Stomach (tissue), 9 donors: ENCODE results near the gene GLIPR1. TPM values are rescaled to one million over a fixed set of nuclear protein-coding genes. Genes with fewer than 3 reads are reported as not detected.
"Not testable (repeated sequence)": the region's sequence is repeated elsewhere in the genome, so short reads cannot be mapped to it uniquely, and the experiment has no call there.

Experiments used
- DNase-seq, 2 donors: peaks; one replicate each; pipeline versions ENCODE4 v3.0.0 to v3.0.0-alpha.2; 2013 to 2019
- H3K27ac ChIP-seq, 5 donors: fragments of 200-600 bp in 4 of 5; sonication (generic) in 4 of 5; one replicate each; pipeline ENCODE4 v1.5.1; 2013 to 2019; ENCODE audit warnings: mild to moderate bottlenecking in 1 of 5, moderate library complexity in 1 of 5
- H3K27me3 ChIP-seq, 3 donors: fragments of 200-600 bp; sonication (generic); one replicate each; pipeline ENCODE4 v1.5.1; 2017 to 2019; ENCODE audit warnings: mixed run types in 1 of 3
- H3K36me3 ChIP-seq, 4 donors: fragments of 200-600 bp; sonication (generic); 1 replicate in 3 of 4; 2 replicates in 1 of 4; pipeline ENCODE4 v1.5.1; 2016 to 2019
- H3K4me1 ChIP-seq, 4 donors: fragments of 200-600 bp; sonication (generic); one replicate each; pipeline ENCODE4 v1.5.1; 2016 to 2019
- H3K4me3 ChIP-seq, 4 donors: fragments of 200-600 bp; sonication (generic) in 3 of 4; one replicate each; pipeline ENCODE4 v1.5.1; 2016 to 2019; ENCODE audit warnings: mild to moderate bottlenecking in 1 of 4
- H3K9me3 ChIP-seq, 4 donors: fragments of 200-600 bp; sonication (generic); one replicate each; pipeline ENCODE4 v1.5.1; 2016 to 2019
- EP300 ChIP-seq: sonication (generic); formaldehyde crosslinking; IDR thresholded peaks from one replicate; pipeline ENCODE4 v1.6.1; 2017; ENCODE audit warnings: antibody characterized with exemption
- POLR2A ChIP-seq, 4 donors: fragments of 450-650 bp; IDR thresholded peaks; one replicate each; pipeline ENCODE4 v1.6.1; 2016; ENCODE audit warnings: antibody characterized with exemption in 4 of 4, control low read depth in 2 of 4, mild to moderate bottlenecking in 1 of 4, moderate library complexity in 1 of 4
- POLR2AphosphoS5 ChIP-seq, 3 donors: sonication (generic); formaldehyde crosslinking; IDR thresholded peaks; one replicate each; pipeline ENCODE4 v1.6.1; 2016; ENCODE audit warnings: antibody characterized with exemption in 3 of 3
- WGBS, 5 donors: extraction: QIAGEN DNeasy Blood & Tissue Kit in 3 of 5; methylation state at CpG; one replicate each; pipeline versions ENCODE4 v1.1.5 to v1.1.7; 2013 to 2018; 5-methylcytosine and 5-hydroxymethylcytosine counted together
- intact Hi-C: fragments of 100-400 bp; cut with DNase I; formaldehyde crosslinking; loops from one replicate; pipeline ENCODE4 v1.15.1; 2023; ENCODE audit warnings: low total_unique reads
- polyA plus RNA-seq, 3 donors: library from polyadenylated mRNA; stranded (reverse); fragments of 200-250 nt; gene quantifications; one replicate each; pipeline ENCODE4 v1.2.3, GENCODE V29; 2013
- total RNA-seq, 5 donors: library from RNA; depleted of rRNA; stranded (reverse); fragments of >200 nt; gene quantifications; one replicate each; pipeline versions ENCODE4 v1.1.0 to v1.2.3, GENCODE V29; 2014 to 2016
- TF ChIP-seq, protein P1 (sequence below), 7 experiments: fragments of 450-650 bp in 4 of 7; fragments of 200-600 bp in 3 of 7; sonication (generic) in 3 of 7; IDR thresholded peaks; one replicate each; pipeline ENCODE4 v1.5.1; 2016 to 2019; ENCODE audit warnings: antibody characterized with exemption in 7 of 7, control low read depth in 2 of 7, mild to moderate bottlenecking in 1 of 7
- donor health status: healthy with polysubstance abuse.
- donor health status: Bipolar disorder and iron deficiency.
- donor health status: healthy.

The GLIPR1 gene
- total and polyA plus RNA-seq, 8 donors: 0.87 to 9.0 (median 4.5) TPM

DNA sequence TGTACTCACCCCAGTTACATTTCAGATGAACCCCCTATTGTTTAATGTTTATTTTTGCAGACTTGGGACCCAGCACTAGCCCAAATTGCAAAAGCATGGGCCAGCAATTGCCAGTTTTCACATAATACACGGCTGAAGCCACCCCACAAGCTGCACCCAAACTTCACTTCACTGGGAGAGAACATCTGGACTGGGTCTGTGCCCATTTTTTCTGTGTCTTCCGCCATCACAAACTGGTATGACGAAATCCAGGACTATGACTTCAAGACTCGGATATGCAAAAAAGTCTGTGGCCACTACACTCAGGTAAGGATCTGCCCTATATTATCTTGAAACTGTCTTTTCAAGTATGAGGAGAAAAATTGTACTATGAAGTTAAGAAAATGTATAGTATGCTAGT lies 1.2 kb downstream of the GLIPR1 start:
- H3K36me3 ChIP-seq: no peaks in the 10 kb centered on the region
- H3K27me3 ChIP-seq: no peaks in the 10 kb centered on the region
- peaks cover 0 to 43% (median 16%) of the 10 kb centered on the region in 4 donors for H3K4me1 ChIP-seq
- 53 to 76% (median 69%) methylated on average over 4 of the region's 4 CpGs for WGBS, 5 donors
- no peaks in the 10 kb centered on the region for H3K9me3 ChIP-seq
- intact Hi-C loops: no loop called here
- TF ChIP-seq EP300 (no peak), POLR2A (IDR thresholded peaks at IDR 0.05) (no peak), POLR2AphosphoS5 (IDR thresholded peaks at IDR 0.05) (no peak)
- TF ChIP-seq, protein P1, sequence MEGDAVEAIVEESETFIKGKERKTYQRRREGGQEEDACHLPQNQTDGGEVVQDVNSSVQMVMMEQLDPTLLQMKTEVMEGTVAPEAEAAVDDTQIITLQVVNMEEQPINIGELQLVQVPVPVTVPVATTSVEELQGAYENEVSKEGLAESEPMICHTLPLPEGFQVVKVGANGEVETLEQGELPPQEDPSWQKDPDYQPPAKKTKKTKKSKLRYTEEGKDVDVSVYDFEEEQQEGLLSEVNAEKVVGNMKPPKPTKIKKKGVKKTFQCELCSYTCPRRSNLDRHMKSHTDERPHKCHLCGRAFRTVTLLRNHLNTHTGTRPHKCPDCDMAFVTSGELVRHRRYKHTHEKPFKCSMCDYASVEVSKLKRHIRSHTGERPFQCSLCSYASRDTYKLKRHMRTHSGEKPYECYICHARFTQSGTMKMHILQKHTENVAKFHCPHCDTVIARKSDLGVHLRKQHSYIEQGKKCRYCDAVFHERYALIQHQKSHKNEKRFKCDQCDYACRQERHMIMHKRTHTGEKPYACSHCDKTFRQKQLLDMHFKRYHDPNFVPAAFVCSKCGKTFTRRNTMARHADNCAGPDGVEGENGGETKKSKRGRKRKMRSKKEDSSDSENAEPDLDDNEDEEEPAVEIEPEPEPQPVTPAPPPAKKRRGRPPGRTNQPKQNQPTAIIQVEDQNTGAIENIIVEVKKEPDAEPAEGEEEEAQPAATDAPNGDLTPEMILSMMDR (IDR thresholded peaks at IDR 0.05): no peak
- H3K27ac ChIP-seq: peak overlapping the region in 4 of 5 donors; percentile 71 to 86 (median 85)
- no peak for DNase-seq
- peak overlapping the region; percentile 44 to 48 (median 46) for H3K4me3 ChIP-seq

- Histone ChIP-seq H3K27me3 (no peaks in the 10 kb centered on the region), H3K4me3 (peak overlapping the region; percentile 44 to 48 (median 46)), H3K27ac (peak overlapping the region in 4 of 5 donors; percentile 30 to 86 (median 85)), H3K4me1 (peaks cover 0 to 43% (median 16%) of the 10 kb centered on the region in 4 donors), H3K36me3 (peaks cover 0 to 6% (median 0%) of the 10 kb centered on the region in 4 donors), H3K9me3 (no peaks in the 10 kb centered on the region)
- DNase-seq: no peak
- TF ChIP-seq POLR2AphosphoS5 (IDR thresholded peaks at IDR 0.05) (peak in 1 of 3 donors; percentile 7), POLR2A (IDR thresholded peaks at IDR 0.05) (no peak)
- WGBS, 5 donors: 20 to 52% (median 36%) methylated on average over 4 of the region's 4 CpGs
- intact Hi-C loops: no loop called here
Observed at GRCh38 chr12:75482646-75483045, 2.1 kb downstream of the GLIPR1 start.

DNA sequence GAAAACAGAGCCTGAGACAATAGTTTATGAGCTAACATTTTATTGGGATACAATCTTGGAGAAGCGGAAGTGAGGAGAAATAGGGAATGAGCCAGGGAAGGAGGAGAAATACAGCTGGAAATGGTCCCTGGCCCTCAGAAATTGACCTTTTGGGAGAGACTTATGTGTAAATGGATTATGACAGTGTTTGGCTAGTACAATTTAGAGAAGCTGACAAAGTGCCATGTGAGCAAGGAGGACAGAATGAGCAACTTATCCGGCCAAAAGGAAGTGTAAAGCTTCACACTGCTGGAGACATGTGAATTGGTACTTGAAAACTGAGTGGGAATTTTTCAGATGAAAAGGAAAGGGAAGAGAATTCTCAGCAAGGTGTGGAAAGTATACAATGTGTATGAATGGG lies 2.9 kb downstream of the GLIPR1 start:
- no peak for TF ChIP-seq POLR2AphosphoS5 (IDR thresholded peaks at IDR 0.05)
- TF ChIP-seq, protein P1 (IDR thresholded peaks at IDR 0.05): no peak
- no peak for TF ChIP-seq EP300
- TF ChIP-seq POLR2A (IDR thresholded peaks at IDR 0.05): no peak
- H3K27ac ChIP-seq: peak overlapping the region in 4 of 5 donors; percentile 7 to 85 (median 64)
- no peak for DNase-seq
- no peaks in the 10 kb centered on the region for H3K27me3 ChIP-seq
- H3K4me1 ChIP-seq: peaks cover 0 to 43% (median 16%) of the 10 kb centered on the region in 4 donors
- WGBS, 5 donors: 44 to 70% (median 65%) methylated on average over 2 of the region's 2 CpGs
- peak overlapping the region in 3 of 4 donors; percentile 44 to 48 (median 46) for H3K4me3 ChIP-seq
- intact Hi-C loops: no loop called here
- H3K9me3 ChIP-seq: no peaks in the 10 kb centered on the region
- peaks cover 0 to 9% (median 0%) of the 10 kb centered on the region in 4 donors for H3K36me3 ChIP-seq

- H3K9me3 ChIP-seq, H3K27me3 ChIP-seq, H3K36me3 ChIP-seq, DNase-seq, intact Hi-C loops: not testable (repeated sequence)
- peaks cover 0 to 47% (median 20%) of the 10 kb centered on the region in 4 donors for H3K4me1 ChIP-seq
- H3K27ac ChIP-seq: peak overlapping the region in 1 of 5 donors; percentile 85
- peak overlapping the region in 1 of 4 donors; percentile 46 for H3K4me3 ChIP-seq
- 80 to 88% (median 86%) methylated on average over 2 of the region's 2 CpGs for WGBS, 5 donors
Observed at GRCh38 chr12:75484450-75484849, 3.9 kb downstream of the GLIPR1 start.

DNA sequence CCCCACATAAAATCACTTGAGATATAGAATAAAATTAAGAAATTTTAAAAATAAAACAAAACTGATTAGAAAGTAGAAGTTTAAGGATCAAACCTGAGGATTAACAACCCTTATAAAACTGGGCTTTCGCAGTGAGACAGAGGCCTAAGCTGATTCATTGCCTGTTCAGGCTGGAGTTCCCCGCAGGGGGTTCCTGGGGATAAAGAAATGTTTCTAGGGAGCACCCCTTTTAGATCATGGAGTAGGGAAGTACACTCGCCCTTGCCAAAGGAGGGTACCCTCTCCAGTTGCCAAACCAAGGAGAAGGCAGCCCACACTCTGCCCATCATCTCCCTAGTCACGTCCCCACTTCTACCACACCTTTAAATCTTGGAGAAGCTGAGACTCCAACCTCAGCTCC lies 6.8 kb downstream of the GLIPR1 start:
- no peaks in the 10 kb centered on the region for H3K9me3 ChIP-seq
- H3K4me3 ChIP-seq: no peak overlapping the region
- H3K36me3 ChIP-seq: peaks cover 0 to 9% (median 0%) of the 10 kb centered on the region in 4 donors
- intact Hi-C loops: no loop called here
- no peaks in the 10 kb centered on the region for H3K27me3 ChIP-seq
- WGBS, 5 donors: 92 to 97% (median 94%) methylated on average over 4 of the region's 4 CpGs
- no peak for DNase-seq
- no peak overlapping the region for H3K27ac ChIP-seq
- H3K4me1 ChIP-seq: peaks cover 0 to 42% (median 16%) of the 10 kb centered on the region in 4 donors
- TF ChIP-seq, protein P1 (IDR thresholded peaks at IDR 0.05): no peak
- no peak for TF ChIP-seq EP300
- no peak for TF ChIP-seq POLR2AphosphoS5 (IDR thresholded peaks at IDR 0.05)
- no peak for TF ChIP-seq POLR2A (IDR thresholded peaks at IDR 0.05)
